NCI-H345 treated with DMSO at 0.1 percent for 48 hours (cell line): Measurements from ENCODE around the gene ZC3H12D.
"Not testable (repeated sequence)": the region's sequence is repeated elsewhere in the genome, so short reads cannot be mapped to it uniquely, and the experiment has no call there.

ENCODE experiments used
- DNase-seq: peaks from one replicate; lab custom pipeline; 2025; ENCODE audit not compliant: unreplicated experiment; lab: John Stamatoyannopoulos, UW

Gene ZC3H12D

DNA sequence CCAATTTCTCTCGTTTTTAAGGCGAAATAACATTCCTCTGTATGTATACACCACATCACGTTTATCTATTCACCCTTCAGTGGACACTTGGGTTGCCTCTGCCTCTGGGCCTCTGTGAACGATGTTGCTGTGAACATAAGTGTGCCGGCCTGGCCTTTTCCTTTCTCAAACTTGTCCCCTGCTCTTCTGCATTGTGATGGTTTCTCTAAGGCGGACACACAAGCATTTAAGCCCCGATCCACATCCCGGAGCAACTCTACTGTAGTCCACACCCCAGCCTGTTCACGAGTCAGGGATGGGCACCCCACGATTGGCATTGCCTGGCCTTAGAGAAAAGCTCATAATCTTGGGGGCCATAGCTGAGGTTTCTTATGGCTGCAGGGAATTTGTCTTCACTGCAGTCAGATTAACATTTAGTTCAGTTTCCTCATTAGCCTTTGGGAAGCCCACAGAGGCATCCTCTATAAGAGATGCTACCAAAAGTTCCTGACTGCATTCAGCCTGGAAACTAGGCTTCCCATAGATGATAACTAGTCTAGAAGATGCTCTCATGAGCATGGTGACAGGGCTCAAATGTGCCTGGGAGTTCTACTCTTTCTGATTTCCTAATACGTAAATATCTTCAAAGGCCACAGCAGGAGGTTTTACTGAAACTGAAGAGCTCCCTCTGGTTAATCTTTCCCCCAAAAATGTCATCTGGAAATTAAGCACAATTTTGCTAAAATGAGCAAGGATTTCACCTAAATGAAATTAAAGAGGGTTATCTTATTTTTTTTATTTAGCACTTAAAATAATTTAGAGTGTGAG is 762 bp downstream of the ZC3H12D start:
- no peak for DNase-seq

DNA sequence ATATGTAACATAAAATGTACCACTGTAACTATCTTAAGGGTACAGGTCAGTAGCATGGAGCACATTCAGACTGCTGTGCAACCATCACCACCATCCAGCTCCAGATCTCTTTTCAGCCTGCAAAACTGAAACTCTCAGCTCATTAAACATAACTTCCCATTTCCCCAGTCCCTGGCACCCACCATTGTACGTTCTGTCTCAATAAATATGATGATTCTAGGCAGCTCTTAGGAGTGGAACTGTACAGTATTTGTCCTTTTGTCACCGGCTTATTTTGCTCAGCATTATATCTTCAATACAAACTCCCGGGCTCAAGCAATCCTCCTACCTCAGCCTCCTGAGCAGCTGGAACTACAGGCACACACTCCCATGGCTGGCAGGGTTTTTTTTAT is 1.5 kb downstream of the ZC3H12D start:
- no peak for DNase-seq

DNA sequence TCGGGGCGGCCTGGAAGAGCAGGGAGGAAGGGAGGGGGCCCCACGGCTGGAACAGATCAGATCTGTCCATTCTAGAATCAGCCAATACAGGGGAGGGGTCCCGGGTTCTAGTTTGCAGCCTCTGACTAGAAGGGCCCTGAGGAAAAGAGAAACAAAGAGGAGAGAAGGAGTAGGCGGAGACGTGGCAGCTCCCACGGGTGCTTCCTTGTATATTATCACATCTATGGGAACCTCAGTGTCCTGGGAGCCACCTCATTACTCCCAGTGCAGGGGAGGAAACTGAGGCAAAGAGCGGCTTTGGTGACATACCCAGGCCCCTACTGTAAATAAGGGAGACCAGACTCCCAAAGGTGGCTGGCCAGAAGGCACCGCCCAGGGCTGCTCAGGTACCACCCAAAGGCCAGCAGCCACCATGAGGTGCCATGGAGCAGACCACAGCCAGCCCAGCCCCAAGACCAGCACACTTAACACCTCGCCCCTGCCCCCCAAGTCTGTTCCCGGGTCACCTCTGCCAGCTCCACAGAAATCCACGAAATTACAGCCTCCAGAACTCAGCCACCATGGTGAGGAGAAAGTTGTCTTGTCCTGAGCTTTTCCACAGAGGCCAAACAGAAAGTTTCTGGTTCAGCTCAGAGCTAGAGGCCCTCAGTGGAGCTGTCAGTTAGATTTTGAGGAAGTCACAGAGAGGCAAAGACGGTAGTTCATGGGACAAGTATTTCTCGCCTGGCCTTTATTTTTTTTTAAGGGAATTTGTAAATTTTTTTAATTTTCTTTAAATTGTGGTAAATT is 2.1 kb downstream of the ZC3H12D start:
- no peak for DNase-seq

DNA sequence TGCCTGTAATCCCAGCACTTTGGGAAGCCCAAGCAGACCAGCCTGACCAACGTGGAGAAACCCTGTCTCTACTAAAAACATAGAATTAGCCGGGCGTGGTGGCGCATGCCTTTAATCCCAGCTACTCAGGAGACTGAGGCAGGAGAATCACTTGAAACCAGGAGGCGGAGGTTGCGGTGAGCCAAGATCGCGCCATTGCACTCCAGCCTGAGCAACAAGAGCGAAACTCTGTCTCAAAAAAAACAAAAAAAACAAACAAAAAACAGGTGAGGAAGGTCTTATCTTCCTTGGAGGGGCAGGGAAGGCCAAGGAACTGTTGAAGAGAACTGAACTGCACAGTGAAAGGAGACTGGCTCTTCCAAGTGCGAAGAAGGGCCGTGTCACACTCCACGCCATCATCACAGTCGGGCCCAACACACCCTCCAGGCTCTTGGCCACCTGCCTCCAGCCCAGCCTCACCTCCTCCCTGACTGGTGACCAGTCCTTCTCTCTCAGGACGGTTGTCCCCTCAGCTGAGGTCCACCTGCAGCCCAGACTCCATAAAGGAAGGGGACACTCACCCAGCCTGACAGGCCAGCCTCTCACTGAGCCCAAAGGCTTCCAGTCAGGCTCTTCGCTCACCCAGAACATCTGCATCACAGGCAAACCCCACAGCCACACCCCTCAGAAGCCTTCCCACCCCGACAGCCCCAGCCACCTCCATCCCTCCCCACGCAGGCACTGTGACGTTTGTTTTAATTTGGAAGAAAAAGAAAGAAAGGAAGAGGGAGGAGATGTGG is 4.1 kb downstream of the ZC3H12D start:
- DNase-seq, result no peak

DNA sequence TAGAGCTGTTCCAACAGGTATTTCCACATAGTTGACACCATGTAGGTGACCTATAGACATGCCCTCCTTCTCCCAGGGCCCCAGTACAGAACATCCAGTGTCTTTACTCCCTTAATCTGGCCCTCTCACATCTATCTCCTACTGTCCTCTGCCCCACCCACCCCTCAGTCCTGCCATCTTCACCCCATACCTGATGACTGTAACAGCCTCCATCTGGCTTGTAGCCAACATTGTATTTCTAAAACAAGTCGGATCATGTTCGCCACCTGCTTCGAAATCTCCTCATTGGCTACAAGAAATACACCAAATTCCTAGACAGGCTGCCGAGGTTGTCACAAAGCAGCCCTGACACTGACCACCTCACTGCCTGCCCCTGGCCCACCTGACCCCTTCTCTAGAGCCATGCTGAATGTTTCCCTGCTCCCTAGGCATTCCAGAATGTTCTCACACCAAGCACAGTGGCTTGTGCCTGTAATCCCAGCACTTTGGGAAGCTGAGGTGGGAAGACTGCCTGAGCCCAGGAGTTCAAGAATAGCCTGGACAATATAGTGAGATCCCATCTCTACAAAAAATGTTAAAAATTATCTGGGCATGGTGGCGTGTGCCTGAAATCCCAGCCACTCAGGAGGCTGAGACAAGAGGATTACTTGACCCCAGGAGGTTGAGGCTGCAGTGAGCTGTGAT is 6.0 kb downstream of the ZC3H12D start:
- no peak for DNase-seq

DNA sequence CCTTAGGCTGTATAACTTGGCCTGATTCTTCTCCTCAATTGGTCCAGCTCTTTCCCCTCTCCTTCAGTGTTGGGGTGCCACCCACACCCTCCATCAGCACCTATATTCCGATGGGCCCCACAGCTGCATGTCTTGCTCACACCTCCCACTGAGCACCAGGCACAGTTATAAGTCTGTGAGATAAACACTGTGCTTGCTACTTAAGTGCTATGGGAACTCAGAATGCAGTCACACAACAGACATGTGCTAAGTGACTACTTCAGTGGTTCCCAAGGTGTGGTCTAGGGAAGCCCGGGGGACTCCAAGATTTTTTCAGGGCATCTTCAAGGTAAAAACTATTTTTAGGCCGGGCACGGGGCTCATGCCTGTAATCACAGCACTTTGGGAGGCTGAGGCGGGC is 7.3 kb downstream of the ZC3H12D start:
- DNase-seq, result no peak

DNA sequence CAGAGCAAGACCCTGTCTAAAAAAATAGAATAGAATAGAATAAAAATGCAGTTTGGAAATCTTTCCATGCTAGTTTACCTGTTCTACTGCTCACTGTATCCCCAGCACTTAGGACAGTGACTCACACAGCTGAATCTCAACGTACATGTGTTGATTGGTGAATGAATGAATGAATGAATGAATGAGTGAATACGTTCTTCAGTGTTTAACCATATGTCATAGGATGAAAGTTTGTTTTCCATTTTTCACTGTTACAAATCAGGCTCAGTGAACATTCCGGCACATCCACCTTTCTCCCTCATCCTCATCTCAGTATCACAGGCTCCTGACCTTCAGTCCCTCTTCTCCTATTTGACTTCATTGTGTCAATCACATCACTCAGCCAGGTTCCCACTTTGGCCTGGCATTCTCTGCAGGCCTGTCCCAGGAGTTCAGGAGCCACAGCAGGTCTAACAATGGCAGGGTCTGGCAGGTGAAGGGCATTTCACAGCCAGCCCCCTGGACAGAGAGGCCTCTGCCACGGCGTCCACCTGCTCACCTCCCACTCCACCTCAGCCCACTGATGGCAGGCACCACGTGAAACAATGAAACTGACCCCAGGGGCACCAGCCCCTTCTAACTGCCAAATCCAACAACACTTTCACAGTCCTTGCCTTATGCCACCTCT is 7.9 kb downstream of the ZC3H12D start:
- DNase-seq, result no peak

DNA sequence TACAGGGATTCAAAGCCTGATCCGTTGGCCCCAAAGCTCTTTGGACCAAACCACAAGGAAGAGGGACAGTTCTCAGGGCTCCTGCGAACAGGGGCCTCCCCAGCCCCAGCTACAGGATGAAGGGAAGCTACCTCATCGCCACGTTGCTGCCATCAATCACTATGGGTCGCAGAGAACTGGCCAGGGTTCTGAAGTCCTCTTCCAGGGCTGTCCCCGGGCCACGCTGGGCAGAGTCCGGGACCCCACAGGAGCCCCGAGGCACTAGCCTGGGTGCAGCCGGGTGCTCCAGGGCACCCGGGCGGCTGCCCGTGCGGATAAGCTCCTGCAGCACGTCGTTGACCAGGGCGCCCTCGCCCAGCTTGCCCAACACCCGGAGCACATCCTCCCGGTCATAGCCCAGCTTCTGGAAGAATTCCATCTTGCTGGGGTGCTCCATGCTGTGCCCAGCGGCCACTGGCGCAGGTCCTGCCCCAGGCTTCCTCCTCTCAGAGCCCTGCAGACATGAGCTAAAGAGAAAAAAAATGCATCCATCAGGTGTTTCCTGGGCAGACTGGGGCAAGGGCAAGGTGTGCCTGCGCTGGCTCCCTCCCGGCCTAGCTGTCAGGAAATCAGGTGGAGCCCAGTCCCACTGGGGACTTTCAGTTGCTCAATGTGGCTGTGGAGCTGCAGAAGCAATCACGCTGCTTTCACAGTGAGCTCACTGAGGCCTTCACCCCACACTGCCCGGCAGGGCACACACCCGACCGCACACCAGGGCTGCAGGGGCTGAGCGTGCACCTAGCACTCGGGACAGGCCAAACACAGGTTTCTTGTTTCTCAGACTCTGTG is 10.5 kb downstream of the ZC3H12D start:
- DNase-seq, result no peak

DNA sequence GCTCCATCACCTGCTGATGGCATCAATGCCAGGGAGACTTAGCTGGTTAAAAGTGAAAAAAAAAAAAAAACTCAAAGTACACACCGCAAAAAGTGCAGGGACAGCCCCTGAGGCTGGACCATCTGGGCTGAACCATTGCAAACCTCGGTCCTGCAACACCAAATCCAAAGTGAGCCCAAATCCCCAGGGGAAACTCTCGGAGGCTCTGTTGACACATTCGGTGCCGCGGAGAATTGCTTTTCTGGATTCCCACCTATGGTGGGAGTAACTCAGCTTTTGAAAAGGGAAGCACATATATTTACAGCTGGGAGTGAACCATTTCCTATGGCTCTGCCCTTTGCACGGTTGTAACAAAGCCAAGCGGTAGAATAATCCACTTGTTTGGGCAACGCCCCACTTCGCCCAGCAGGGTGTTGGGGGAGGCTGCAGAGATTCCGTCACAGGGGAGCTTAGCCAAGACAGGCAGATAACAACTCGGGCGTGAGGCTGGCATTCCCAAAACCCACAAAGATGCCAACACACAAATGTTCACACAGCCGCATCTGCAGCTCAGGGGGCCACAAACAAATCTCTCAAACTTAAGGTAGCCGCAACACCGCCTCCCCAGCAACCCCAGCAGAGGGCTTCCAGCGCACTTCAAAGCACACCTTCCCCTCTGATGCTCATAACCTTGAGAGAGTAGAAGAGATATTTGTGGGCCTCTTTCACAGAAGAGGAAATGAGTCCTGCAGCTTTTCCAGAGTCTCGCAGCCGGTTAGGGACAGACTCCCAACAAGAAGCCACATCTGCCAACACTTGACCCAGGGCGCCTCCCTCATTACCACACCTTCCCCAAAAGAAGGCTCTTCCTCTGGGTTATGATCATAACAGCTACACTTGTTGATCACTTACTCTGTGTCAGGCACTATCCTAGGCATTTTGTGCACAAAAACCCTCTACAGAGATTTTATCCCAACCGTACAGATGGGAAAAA is 11.4 kb downstream of the ZC3H12D start:
- DNase-seq, result no peak

DNA sequence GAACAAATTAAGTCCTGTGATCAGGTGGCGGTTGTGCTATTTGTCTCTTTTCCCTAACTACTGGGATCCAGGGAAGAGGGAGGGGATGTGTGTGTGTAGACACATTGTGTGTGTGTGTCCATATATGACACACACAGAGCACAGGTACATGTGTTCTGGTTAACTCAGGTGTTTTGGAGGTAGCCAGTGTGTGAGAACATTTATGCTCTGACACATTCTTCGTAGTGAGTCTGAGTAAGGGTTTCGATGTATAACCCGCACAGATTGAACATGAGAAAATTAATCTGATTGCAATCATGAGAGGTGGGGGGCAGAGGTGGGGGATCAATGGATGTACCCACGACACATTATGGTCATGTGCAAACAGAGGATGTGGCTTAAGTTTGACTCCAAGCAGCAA is 12.6 kb downstream of the ZC3H12D start:
- DNase-seq, result no peak

DNA sequence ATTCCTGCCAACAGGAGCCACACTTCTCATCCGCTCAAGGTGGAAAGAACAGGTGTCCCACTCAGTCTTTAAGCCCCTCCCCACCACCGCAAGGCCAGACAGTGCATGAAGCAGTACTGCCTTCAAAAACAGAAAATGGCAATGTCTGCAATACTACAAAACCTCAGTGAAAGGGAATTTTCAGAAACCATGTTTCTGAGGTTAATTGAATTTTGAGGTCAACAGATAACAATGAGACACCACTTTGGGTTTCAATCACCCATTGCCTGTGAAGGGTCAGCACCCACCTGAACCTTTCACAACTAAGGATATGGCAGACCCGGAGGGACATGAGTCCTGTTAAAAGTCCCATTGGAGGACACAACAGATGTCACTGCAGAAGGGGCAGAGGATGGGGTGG is 13.0 kb downstream of the ZC3H12D start:
- DNase-seq, result no peak

DNA sequence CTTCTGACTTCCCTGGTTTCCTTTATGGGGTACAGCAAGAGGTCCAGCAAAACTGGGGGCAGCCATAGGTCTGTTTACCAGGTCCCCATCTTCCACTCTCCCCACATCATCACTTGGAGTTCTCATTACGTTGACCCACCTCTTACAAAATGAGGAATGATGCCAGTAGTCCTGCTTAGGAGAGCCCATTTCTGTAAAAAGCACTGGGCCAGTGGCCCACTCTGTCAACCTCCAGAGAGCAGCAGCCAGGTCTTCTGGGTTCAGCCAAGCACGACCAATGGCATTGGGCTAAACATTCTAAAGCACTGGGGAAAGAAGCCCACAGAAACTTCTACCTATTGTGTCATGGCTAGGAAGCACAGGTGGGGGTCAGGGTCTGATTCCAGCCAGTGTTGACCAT is 13.9 kb downstream of the ZC3H12D start:
- no peak for DNase-seq

DNA sequence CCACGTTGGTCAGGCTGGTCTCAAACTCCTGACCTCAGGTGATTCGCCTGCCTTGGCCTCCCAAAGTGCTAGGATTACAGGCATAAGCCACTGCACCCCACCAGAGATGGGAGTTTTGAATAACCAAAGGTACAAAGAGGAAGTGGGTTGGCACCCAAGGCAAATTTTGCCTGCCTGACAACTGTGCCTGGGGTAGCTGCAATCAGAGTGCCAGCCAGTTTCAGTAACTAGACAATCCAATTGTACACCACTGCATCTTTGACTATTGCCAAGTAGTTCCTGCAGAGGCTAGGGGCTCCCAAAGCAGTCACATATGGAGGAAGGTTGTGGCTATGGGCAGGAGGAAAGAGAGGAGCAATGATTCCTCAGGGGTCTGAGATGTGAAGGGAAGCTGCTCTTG is 16.6 kb downstream of the ZC3H12D start:
- DNase-seq, result no peak

DNA sequence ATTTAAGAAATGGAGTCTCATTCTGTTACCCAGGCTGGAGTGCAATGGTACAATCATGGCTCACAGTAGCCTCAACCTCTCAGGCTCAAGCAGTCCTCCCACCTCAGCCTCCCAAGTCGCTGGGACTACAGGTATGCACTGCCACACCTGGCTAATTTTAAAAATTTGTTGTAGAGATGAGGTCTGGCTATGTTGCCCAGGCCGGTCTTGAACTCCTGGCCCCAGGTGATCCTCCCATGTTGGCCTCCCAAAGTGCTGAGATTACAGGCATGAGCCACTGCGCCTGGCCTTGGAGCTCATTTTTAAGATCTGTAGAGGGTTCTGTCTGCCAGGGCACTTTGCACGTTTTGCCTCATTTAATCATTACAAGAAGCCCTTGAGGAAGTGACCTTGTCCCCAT is 17.5 kb downstream of the ZC3H12D start:
- DNase-seq, result no peak

DNA sequence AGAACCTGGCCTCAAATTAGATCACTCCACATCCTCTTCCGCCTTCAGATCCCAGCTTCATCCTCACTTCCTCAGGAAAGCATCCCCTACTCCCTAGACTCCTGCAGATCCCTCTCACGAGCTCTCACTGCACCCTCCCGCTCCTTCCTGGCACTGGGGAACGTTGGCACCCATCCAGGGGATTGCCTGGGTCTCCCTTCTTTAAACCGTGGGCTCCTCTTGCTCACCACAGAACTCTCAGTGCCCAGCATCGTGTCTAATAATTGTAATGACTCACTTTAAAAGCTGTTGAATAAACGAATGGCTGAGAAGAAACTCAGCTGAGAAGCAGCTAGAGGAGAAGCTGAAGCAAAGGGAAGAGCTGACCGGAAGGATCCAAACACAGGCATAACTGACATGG is 20.4 kb downstream of the ZC3H12D start:
- DNase-seq, result no peak

DNA sequence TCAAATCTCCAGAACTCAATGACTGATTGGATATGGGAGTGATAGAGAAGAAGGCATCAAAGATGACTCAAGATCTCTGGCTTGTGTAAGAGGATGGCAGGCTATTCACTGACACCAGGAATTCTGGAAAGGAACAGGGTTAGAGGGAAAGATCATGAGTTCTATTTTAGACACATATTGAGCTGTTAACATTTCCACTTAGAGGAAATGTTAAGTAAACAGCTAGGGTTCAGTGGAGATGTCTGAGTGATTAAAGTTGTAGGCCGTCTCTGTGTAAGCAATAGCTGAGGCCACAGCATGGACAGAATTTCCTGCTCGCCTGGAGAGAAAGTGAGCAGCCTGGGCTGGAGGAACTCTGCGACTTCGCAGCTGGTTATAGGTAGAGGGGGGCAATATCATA is 21.0 kb downstream of the ZC3H12D start:
- no peak for DNase-seq

DNA sequence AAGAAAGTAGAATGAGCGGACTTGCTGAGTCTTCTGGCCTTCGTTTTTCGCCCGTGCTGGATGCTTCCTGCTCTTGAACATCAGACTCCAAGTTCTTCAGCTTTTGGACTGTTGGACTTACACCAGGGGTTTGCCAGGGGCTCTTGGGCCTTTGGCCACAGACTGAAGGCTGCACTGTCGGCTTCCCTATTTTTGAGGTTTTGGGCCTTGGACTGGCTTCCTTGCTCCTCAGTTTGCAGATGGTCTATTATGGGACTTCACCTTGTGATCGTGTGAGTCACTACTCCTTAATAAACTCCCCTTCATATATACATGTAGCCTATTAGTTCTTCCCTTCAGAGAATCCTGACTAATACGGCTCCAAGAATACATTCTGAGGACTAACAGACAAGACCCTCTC is 22.1 kb downstream of the ZC3H12D start:
- not testable (repeated sequence) for DNase-seq

DNA sequence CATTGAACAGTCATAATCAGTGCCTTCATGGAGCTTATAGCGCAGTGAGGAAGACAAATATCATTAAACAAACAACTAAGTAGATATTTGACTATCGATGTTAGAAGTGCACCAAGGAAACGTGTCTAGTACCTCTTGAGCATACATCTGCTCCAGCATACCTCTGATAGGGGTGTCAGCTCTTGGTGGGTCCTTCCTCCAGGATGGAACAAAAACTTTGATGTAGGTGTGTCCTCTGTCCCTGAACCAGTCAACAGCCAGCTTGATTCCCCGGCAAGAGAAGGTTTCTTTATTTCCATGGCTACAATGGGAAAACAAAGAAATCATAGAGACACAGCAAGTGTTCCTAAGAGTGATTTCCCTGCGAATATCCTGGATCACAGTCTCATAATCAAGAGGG is 23.1 kb downstream of the ZC3H12D start:
- no peak for DNase-seq

DNA sequence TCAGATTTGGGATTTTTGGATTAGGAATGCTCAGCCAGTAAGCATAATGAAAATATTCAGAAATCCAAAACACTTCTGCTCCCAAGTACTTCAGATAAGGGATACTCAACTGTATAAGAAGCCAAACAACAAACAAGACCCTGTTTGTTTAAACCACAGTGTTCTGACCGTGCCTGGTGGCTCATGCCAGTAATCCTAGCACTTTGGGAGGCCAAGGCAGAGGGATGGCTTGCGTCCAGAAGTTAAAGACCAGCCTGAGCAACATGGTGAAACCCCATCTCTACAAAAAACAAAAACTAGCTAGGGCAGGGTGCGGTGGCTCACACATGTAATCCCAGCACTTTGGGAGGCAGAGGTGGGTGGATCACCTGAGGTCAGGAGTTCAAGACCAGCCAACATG is 24.6 kb downstream of the ZC3H12D start:
- not testable (repeated sequence) for DNase-seq
